Kidney (tissue), 22 donors: ENCODE data around the gene BTN1A1. TPM values are rescaled to one million over a fixed set of nuclear protein-coding genes. Genes with fewer than 3 reads are reported as not detected.

Experiments used
- DNase-seq, 5 donors: peaks; one replicate each; pipeline ENCODE4 v3.0.0-alpha.2; 2013 to 2020
- FAIRE-seq: peaks from 2 replicates; lab custom pipeline; 2012; peaks lifted over from hg19 to GRCh38; lab: Jason Lieb, UNC
- H3K27ac ChIP-seq, 2 donors: one replicate each; pipeline ENCODE4 v1.7.0; 2013; ENCODE audit warnings: low read depth in 2 of 2, low read length in 2 of 2, inconsistent platforms in 1 of 2
- H3K27me3 ChIP-seq: one replicate; pipeline ENCODE4 v1.7.1; 2013; ENCODE audit warnings: low read length, inconsistent platforms; ENCODE audit not compliant: control insufficient read depth, insufficient read depth
- H3K36me3 ChIP-seq, 3 donors: one replicate each; pipeline versions ENCODE4 v1.7.0 to v1.7.1; 2013; ENCODE audit warnings: low read length in 3 of 3, control low read depth in 1 of 3, inconsistent platforms in 1 of 3; ENCODE audit not compliant: insufficient read depth in 3 of 3, control insufficient read depth in 2 of 3
- H3K4me1 ChIP-seq, 3 donors: one replicate each; pipeline versions ENCODE4 v1.7.0 to v1.7.1; 2013; ENCODE audit warnings: low read length in 3 of 3, inconsistent platforms in 1 of 3, low read depth in 1 of 3; ENCODE audit not compliant: control insufficient read depth in 2 of 3, insufficient read depth in 2 of 3
- H3K4me3 ChIP-seq, 3 donors: one replicate each; pipeline versions ENCODE4 v1.7.0 to v1.8.1; 2013; ENCODE audit warnings: low read length in 3 of 3, control low read depth in 1 of 3, inconsistent platforms in 1 of 3
- H3K9ac ChIP-seq, 3 donors: one replicate each; pipeline versions ENCODE4 v1.7.0 to v1.7.1; 2013; ENCODE audit warnings: low read length in 3 of 3, control low read depth in 1 of 3, inconsistent platforms in 1 of 3
- H3K9me3 ChIP-seq, 3 donors: one replicate each; pipeline versions ENCODE4 v1.7.0 to v1.7.1; 2013; ENCODE audit warnings: low read length in 3 of 3, control low read depth in 1 of 3, inconsistent platforms in 1 of 3; ENCODE audit not compliant: control insufficient read depth in 2 of 3, insufficient read depth in 1 of 3
- CTCF ChIP-seq: IDR thresholded peaks from 3 replicates; pipeline ENCODE4 v1.5.1; 2012; ENCODE audit warnings: mild to moderate bottlenecking, moderate library complexity, borderline replicate concordance; ENCODE audit not compliant: insufficient read depth; ENCODE audit errors: extremely low read depth
- intact Hi-C: fragments of 100-400 bp; cut with DNase I; formaldehyde crosslinking; loops from one replicate; pipeline ENCODE4 v1.11.1; 2022
- long read RNA-seq, 10 donors: library from polyadenylated mRNA in 1 of 10; unstranded in 1 of 10; transcript quantifications; one replicate each; pipeline ENCODE4 v2.0.0 and lab custom pipeline, GENCODE V29; 2021 to 2026
- polyA plus RNA-seq: library from polyadenylated mRNA; stranded (reverse); fragments of 350-450 nt; fragmentation: Illumina TruSeq; extraction: RNeasy Lipid Tissue Mini Kit (QIAGEN cat#74804); gene quantifications from one replicate; pipeline ENCODE4 v1.2.3, GENCODE V29; 2014; ENCODE audit warnings: low read depth, low replicate concordance; ENCODE audit not compliant: insufficient read depth
- total RNA-seq: library from RNA; stranded (reverse); fragmentation: NEBNext Ultra II Directional; extraction: Animal tissue kit (Norgen Biotek cat#: 25700); gene quantifications from one replicate; pipeline ENCODE4 v1.2.1, GENCODE V29; 2021
- donor health status: control.
- donor health status: control.
- donor health status: control.
- donor health status: control.
- donor health status: control.
- donor health status: DM: yes; HTN: yes; CAD: no.
- donor health status: Normal renal cell carcinoma (clear cell type).

Gene BTN1A1
- total RNA-seq (0.09 TPM), polyA plus RNA-seq (not detected)
- long read RNA-seq, donor 1, result 0 reads
- long read RNA-seq, donor 2, result 0 reads
- long read RNA-seq, donor 3, result 0 reads
- long read RNA-seq, donor 4, result 0 reads
- long read RNA-seq, donor 5, result 0 reads
- long read RNA-seq, donor 6, result 0 reads
- long read RNA-seq, donor 7, result 0 reads
- long read RNA-seq, donor 8, result 0 reads
- long read RNA-seq, donor 9, result 0 reads
- long read RNA-seq, donor 10, result 0 reads

GRCh38 chr6:26500102-26500501 lies at the start of gene BTN1A1:
BTN1A1 (plus strand) TSS chr6:26500303; CDS start chr6:26501287, 984 bp downstream.
- TF ChIP-seq CTCF, result no peak
- peaks cover 0 to 5% (median 0%) of the 10 kb centered on the region in 3 donors for H3K4me1 ChIP-seq
- H3K9ac ChIP-seq, result no peak within 1 kb of the TSS
- FAIRE-seq (no peak), DNase-seq (no peak)
- H3K36me3 ChIP-seq, result no peaks in the 10 kb centered on the region
- peaks cover 11% of the 10 kb centered on the region for H3K27me3 ChIP-seq
- intact Hi-C loops, result no loop called here
- no peaks in the 10 kb centered on the region for H3K9me3 ChIP-seq
- no peak within 1 kb of the TSS for H3K27ac ChIP-seq
- H3K4me3 ChIP-seq, result no peak within 1 kb of the TSS

- Histone ChIP-seq H3K27ac (no peak overlapping the region), H3K4me3 (no peak overlapping the region), H3K9me3 (no peaks in the 10 kb centered on the region), H3K36me3 (no peaks in the 10 kb centered on the region), H3K9ac (no peak overlapping the region), H3K4me1 (peaks cover 0 to 6% (median 4%) of the 10 kb centered on the region in 3 donors), H3K27me3 (no peaks in the 10 kb centered on the region)
- intact Hi-C loops, result no loop called here
- FAIRE-seq (no peak), DNase-seq (no peak)
- TF ChIP-seq CTCF, result no peak
Observed at GRCh38 chr6:26452631-26453235, 47.4 kb upstream of the BTN1A1 start.

- DNase-seq (no peak), FAIRE-seq (no peak)
- H3K4me1 ChIP-seq, result peaks cover 0 to 11% (median 11%) of the 10 kb centered on the region in 3 donors
- no peaks in the 10 kb centered on the region for H3K9me3 ChIP-seq
- no peak overlapping the region for H3K27ac ChIP-seq
- no peaks in the 10 kb centered on the region for H3K27me3 ChIP-seq
- TF ChIP-seq CTCF, result no peak
- no peak overlapping the region for H3K4me3 ChIP-seq
- H3K9ac ChIP-seq, result no peak overlapping the region
- intact Hi-C loops, result no loop called here
- H3K36me3 ChIP-seq, result peaks cover 2 to 3% (median 2%) of the 10 kb centered on the region in 3 donors
Observed at GRCh38 chr6:26454631-26455030, 45.5 kb upstream of the BTN1A1 start.
